HG03565 (cell line): ENCODE results near the gene MIA2.

Experiments used
- ATAC-seq: cut with Tn5 transposase; IDR thresholded peaks from one replicate; pipeline ENCODE4 v1.9.1; 2021; ENCODE audit warnings: mild to moderate bottlenecking, moderate library complexity; ENCODE audit not compliant: unreplicated experiment

Gene MIA2

DNA sequence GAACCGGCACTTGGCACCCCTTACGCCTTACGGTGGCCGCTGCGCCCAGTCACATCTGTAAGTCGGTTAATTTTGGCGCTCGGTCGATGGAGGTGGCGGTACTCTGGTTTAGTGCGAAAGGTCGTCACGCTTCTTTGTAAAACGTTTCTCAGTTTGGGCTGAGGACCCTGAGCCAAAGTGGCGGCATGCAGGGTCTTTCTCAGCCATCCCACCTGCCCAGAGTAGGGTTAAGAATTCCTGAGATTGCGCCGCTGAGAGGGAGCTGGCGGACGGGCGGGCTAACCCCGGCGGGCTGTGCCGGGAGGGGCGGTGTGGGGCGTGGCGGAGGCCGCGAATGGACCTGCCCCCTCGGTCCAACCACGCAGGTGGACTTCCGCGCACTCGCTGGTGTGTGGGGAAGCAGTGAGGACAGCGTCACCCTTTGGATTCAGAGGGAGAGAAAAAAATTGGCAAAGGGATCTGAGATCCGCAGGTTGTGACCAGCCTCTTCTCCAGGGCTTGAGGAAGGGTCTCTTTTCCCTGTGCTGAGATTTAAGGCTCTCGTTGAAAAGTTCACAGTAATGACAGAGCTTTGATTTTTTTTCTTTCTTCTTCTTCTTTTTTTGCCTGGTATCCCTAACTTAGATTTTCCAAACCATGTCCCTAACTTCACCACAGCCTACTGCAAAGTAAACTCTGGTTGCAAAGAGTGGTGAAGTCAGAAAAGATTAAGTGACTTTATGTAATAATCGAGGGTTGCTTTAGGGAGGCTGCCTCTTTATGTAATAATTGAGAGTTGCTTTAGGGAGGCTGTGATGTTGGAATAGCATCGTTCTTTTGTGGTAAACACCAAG is 199.1 kb downstream of the MIA2 start:
- peak; percentile 44 for ATAC-seq

GRCh38 chr14:39433452-39433813 is 199.7 kb downstream of the MIA2 start:
- ATAC-seq: no peak

DNA sequence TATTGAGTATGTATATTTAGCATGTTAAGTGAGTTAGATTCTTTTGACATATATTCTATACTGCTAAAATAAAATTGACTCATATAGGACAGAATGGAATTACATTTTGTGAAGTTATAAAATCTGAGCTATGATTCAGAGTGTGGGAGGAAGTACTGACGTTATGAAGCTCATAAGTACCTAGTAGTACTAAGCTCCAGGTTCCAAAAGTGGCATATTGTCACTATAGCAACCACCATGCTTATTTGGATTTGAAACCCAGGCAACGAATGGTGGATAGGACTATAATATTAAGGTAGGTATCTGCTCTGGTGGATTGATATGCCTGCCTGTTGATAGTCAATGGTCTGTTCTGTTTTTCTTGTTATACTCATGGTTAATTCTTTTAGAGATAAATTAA is 200.7 kb downstream of the MIA2 start:
- no peak for ATAC-seq

DNA sequence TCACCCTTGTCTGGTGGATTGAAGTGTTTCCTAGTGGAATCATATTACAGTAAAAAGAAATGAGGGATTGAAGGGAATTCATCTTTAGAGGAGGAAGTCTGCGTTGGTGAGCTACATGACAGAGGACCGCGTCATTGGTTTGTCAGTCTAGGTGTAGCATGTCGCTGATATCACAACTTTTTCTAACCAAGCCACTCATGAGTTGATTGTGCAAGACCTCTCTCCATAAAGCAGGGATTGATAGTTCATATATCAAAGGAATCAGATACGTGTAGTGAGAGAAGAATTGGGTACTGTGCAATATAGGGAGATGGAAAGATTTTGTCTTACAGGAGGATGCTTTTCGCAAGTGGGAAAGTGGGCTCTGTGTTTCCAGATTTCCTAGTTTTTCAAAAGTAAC is 201.5 kb downstream of the MIA2 start:
- ATAC-seq: no peak
